ENCODE measurements around the gene TMEM214. TPM values are rescaled to one million over a fixed set of nuclear protein-coding genes. Genes with fewer than 3 reads are reported as not detected.

The TMEM214 gene
- total RNA-seq, 3 donors from 2014 or later (not counting 1 experiment from before 2014, with no cell fraction given) = 64.9 to 81.1 (median 79.2) TPM

DNA sequence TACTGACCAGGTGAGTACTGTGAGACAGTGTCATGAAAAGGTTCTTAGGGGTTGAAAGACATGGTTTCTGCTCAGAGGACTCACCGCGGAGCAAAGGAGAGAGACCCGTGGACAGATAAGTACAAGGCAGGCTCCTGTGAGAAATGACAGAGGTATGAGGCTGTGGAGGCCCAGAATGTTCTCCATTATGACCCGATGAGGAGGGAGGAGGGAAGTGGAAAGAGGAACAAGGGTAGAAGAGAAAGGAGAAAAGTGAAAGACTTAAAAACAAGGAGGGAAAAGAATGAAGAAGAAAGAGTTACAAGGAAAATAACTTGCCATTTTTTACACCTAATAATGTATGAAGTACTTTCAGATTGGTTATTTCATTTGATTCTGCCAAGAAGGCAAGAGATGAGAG, 32.5 kb upstream of the TMEM214 start:
- Mint-ChIP-seq H3K9me3 (no peaks in the 10 kb centered on the region), H3K27ac (no peak overlapping the region), H3K4me3 (no peak overlapping the region), H3K4me1 (no peaks in the 10 kb centered on the region), H3K27me3 (ENCODE audit: low read depth in 2 of 2) (peaks cover 9% of the 10 kb centered on the region in 2 donors), H3K36me3 (no peaks in the 10 kb centered on the region)
- H3K4me3 ChIP-seq (ENCODE audit: low read length) = no peak overlapping the region
- H3K27me3 ChIP-seq (ENCODE audit: control insufficient read depth, insufficient read depth, low read length) = no peaks in the 10 kb centered on the region
- intact Hi-C loops (cut with micrococcal nuclease) = no loop called here
- H3K4me1 ChIP-seq (ENCODE audit: control insufficient read depth, insufficient read depth, low read length) = no peaks in the 10 kb centered on the region
- DNase-seq (no peak), ATAC-seq (no peak)
- TF ChIP-seq, protein P1, sequence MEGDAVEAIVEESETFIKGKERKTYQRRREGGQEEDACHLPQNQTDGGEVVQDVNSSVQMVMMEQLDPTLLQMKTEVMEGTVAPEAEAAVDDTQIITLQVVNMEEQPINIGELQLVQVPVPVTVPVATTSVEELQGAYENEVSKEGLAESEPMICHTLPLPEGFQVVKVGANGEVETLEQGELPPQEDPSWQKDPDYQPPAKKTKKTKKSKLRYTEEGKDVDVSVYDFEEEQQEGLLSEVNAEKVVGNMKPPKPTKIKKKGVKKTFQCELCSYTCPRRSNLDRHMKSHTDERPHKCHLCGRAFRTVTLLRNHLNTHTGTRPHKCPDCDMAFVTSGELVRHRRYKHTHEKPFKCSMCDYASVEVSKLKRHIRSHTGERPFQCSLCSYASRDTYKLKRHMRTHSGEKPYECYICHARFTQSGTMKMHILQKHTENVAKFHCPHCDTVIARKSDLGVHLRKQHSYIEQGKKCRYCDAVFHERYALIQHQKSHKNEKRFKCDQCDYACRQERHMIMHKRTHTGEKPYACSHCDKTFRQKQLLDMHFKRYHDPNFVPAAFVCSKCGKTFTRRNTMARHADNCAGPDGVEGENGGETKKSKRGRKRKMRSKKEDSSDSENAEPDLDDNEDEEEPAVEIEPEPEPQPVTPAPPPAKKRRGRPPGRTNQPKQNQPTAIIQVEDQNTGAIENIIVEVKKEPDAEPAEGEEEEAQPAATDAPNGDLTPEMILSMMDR (IDR thresholded peaks at IDR 0.05) = no peak
- no peaks in the 10 kb centered on the region for H3K36me3 ChIP-seq (ENCODE audit: control insufficient read depth, insufficient read depth, low read length)
- H3K27ac ChIP-seq (ENCODE audit: low read length) = no peak overlapping the region
- 58% methylated on average over 4 of the region's 4 CpGs for WGBS (ENCODE audit: insufficient coverage)
- H3K9me3 ChIP-seq (ENCODE audit: control insufficient read depth, insufficient read depth, low read length) = no peaks in the 10 kb centered on the region

DNA sequence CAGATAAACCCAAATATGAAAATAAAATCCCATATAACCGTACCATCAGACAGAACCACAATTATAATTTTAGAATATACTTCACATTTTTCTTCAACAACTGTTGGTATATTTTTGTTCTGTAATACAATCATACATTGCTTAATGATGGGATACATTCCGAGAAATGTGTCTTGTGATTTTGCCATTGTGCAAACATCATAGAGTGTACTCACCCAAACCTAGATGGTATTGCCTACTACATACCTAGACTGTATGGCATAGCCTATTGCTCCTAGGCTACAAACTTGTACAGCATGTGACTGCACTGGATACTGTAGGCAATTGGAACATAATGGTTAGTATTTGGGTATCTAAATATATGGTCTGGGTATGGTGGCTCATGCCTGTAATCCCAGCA, 31.8 kb upstream of the TMEM214 start:
- no peak for DNase-seq
- intact Hi-C loops (cut with micrococcal nuclease) = no loop called here

DNA sequence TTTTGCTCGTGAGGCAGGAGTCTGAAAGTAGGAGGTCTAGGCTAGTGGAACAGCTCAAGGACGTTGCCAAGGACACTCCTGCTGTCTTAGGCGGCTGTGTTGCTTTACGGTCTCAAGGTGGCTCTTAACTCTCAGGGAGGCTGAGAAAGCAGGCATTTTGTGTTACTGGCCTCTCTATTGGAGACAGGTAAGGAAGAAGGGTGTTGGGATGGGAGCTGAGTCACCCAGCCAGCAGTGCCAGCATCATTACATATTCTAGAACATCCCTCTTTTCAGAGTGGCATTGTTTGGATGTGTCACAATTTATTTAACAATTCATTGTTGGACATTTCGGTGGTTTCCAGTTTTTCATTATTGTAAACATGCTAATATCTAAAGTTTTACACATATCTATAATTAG, 30.8 kb upstream of the TMEM214 start:
- Mint-ChIP-seq H3K36me3 (no peaks in the 10 kb centered on the region), H3K9me3 (no peaks in the 10 kb centered on the region), H3K4me3 (no peak overlapping the region), H3K27me3 (ENCODE audit: low read depth in 2 of 2) (peaks cover 9 to 14% of the 10 kb centered on the region in 2 donors), H3K27ac (no peak overlapping the region), H3K4me1 (no peaks in the 10 kb centered on the region)
- no peaks in the 10 kb centered on the region for H3K36me3 ChIP-seq (ENCODE audit: control insufficient read depth, insufficient read depth, low read length)
- WGBS (ENCODE audit: insufficient coverage) = 80% methylated on average over 4 of the region's 5 CpGs
- TF ChIP-seq, protein P1 (IDR thresholded peaks at IDR 0.05) = no peak
- no peaks in the 10 kb centered on the region for H3K4me1 ChIP-seq (ENCODE audit: control insufficient read depth, insufficient read depth, low read length)
- H3K27ac ChIP-seq (ENCODE audit: low read length) = no peak overlapping the region
- no peaks in the 10 kb centered on the region for H3K27me3 ChIP-seq (ENCODE audit: control insufficient read depth, insufficient read depth, low read length)
- DNase-seq (no peak), ATAC-seq (no peak)
- intact Hi-C loops (cut with micrococcal nuclease) = no loop called here
- no peak overlapping the region for H3K4me3 ChIP-seq (ENCODE audit: low read length)
- H3K9me3 ChIP-seq (ENCODE audit: control insufficient read depth, insufficient read depth, low read length) = no peaks in the 10 kb centered on the region

More for the DNA sequence above, 31.8 kb upstream of the TMEM214 start:
- no peak overlapping the region for H3K4me3 ChIP-seq (ENCODE audit: low read length)
- H3K27me3 ChIP-seq (ENCODE audit: control insufficient read depth, insufficient read depth, low read length) = no peaks in the 10 kb centered on the region
- no peaks in the 10 kb centered on the region for H3K36me3 ChIP-seq (ENCODE audit: control insufficient read depth, insufficient read depth, low read length)
- H3K9me3 Mint-ChIP-seq = no peaks in the 10 kb centered on the region
- peaks cover 9 to 14% of the 10 kb centered on the region in 2 donors for H3K27me3 Mint-ChIP-seq (ENCODE audit: low read depth in 2 of 2)
- no peak overlapping the region for H3K27ac ChIP-seq (ENCODE audit: low read length)
- no peaks in the 10 kb centered on the region for H3K36me3 Mint-ChIP-seq
- no peak overlapping the region for H3K4me3 Mint-ChIP-seq
- TF ChIP-seq, protein P1 (IDR thresholded peaks at IDR 0.05) = no peak
- no peaks in the 10 kb centered on the region for H3K4me1 Mint-ChIP-seq
- no peak for ATAC-seq
- no peaks in the 10 kb centered on the region for H3K9me3 ChIP-seq (ENCODE audit: control insufficient read depth, insufficient read depth, low read length)
- WGBS (ENCODE audit: insufficient coverage) = no CpG with 5 or more reads among the region's 2 CpGs
- no peak overlapping the region for H3K27ac Mint-ChIP-seq
- H3K4me1 ChIP-seq (ENCODE audit: control insufficient read depth, insufficient read depth, low read length) = no peaks in the 10 kb centered on the region

DNA sequence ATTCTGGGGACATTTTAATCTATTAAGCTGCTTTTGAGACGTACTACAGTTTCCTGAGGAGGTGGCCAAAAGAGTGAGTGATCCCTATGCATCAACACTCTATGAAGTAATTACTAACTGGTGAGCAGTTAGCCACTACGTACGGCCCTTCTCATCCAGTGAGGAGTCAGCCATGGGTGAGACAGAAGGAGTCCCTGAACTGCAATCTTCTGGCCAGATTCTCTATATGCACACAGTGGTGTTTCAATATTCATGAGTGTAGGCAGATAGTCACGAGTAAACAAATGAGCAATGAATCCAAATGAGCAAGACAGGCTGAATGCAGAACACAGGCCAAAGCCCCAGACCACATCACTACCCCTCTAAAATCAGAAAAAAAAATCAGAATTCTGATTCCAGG, 29.8 kb upstream of the TMEM214 start:
- Mint-ChIP-seq H3K27me3 (ENCODE audit: low read depth in 2 of 2) (peaks cover 9 to 11% of the 10 kb centered on the region in 2 donors), H3K36me3 (no peaks in the 10 kb centered on the region), H3K4me1 (no peaks in the 10 kb centered on the region), H3K4me3 (no peak overlapping the region), H3K27ac (no peak overlapping the region), H3K9me3 (no peaks in the 10 kb centered on the region)
- Histone ChIP-seq H3K4me1 (ENCODE audit: control insufficient read depth, insufficient read depth, low read length) (no peaks in the 10 kb centered on the region), H3K36me3 (ENCODE audit: control insufficient read depth, insufficient read depth, low read length) (no peaks in the 10 kb centered on the region), H3K4me3 (ENCODE audit: low read length) (no peak overlapping the region), H3K27ac (ENCODE audit: low read length) (no peak overlapping the region), H3K27me3 (ENCODE audit: control insufficient read depth, insufficient read depth, low read length) (no peaks in the 10 kb centered on the region), H3K9me3 (ENCODE audit: control insufficient read depth, insufficient read depth, low read length) (no peaks in the 10 kb centered on the region)
- TF ChIP-seq, protein P1 (IDR thresholded peaks at IDR 0.05) = no peak
- 83% methylated on average over 4 of the region's 4 CpGs for WGBS (ENCODE audit: insufficient coverage)
- DNase-seq = no peak
- no peak for ATAC-seq
- intact Hi-C loops (cut with micrococcal nuclease) = no loop called here

Data from natural killer cell (primary cell).